Erythroblast (primary cell): Measurements from ENCODE around the gene ANKRD29.

Source experiments
- GATA1 ChIP-seq: IDR thresholded peaks from 2 replicates; pipeline ENCODE4 v1.6.1; 2011; ENCODE audit warnings: low read depth, mild to moderate bottlenecking, control low read depth, low read length, moderate library complexity
- POLR2A ChIP-seq: IDR thresholded peaks from 2 replicates; pipeline ENCODE4 v1.6.1; 2011; ENCODE audit warnings: mild to moderate bottlenecking, low read length

GRCh38 chr18:23650968-23651927 is 11.5 kb downstream of the ANKRD29 start:
- TF ChIP-seq POLR2A (no peak), GATA1 (no peak)
